Heart right ventricle (tissue), 16 donors: ENCODE results near the gene C1orf185. TPM values are rescaled to one million over a fixed set of nuclear protein-coding genes. Genes with fewer than 3 reads are reported as not detected.

Experiments
- ATAC-seq, 8 donors: fragments of 200-7000 bp; cut with Tn5 transposase; one replicate each; pipeline ENCODE4 v1.9.1; 2020; ENCODE audit warnings: mild to moderate bottlenecking in 8 of 8, moderate library complexity in 8 of 8, moderate number of reproducible peaks in 1 of 8
- DNase-seq, 2 donors: peaks; one replicate each; pipeline ENCODE4 v3.0.0-alpha.2; 2020
- H3K27ac ChIP-seq, 10 donors: fragments of 200-600 bp; sonication (generic) in 2 of 10; one replicate each; pipeline versions ENCODE4 v1.5.0 to v1.8.0; 2020 to 2022; ENCODE audit warnings: mild to moderate bottlenecking in 3 of 10
- H3K27me3 ChIP-seq, 7 donors: fragments of 200-600 bp; one replicate each; pipeline ENCODE4 v1.8.0; 2021 to 2022; ENCODE audit warnings: mild to moderate bottlenecking in 2 of 7
- H3K36me3 ChIP-seq, 9 donors: fragments of 200-600 bp; sonication (generic) in 1 of 9; one replicate each; pipeline versions ENCODE4 v1.5.0 to v1.8.0; 2020 to 2022; ENCODE audit warnings: mild to moderate bottlenecking in 2 of 9
- H3K4me1 ChIP-seq, 9 donors: fragments of 200-600 bp; sonication (generic) in 1 of 9; one replicate each; pipeline versions ENCODE4 v1.5.0 to v1.8.0; 2020 to 2022; ENCODE audit warnings: mild to moderate bottlenecking in 4 of 9
- H3K4me3 ChIP-seq, 10 donors: fragments of 200-600 bp; sonication (generic) in 2 of 10; one replicate each; pipeline versions ENCODE4 v1.5.0 to v1.8.0; 2020 to 2022; ENCODE audit warnings: mild to moderate bottlenecking in 7 of 10, moderate library complexity in 2 of 10
- H3K9me3 ChIP-seq, 11 donors: fragments of 200-600 bp in 10 of 11; sonication (generic) in 2 of 11; one replicate each; pipeline versions ENCODE4 v1.5.0 to v1.8.0; 2013 to 2022; ENCODE audit warnings: mild to moderate bottlenecking in 2 of 11, control low read depth in 1 of 11, moderate library complexity in 1 of 11
- CTCF ChIP-seq, 9 donors: fragments of 200-600 bp; sonication (generic) in 2 of 9; IDR thresholded peaks; one replicate each; pipeline versions ENCODE4 v1.5.0 to v1.8.0; 2021 to 2022; ENCODE audit warnings: antibody characterized with exemption in 9 of 9, mild to moderate bottlenecking in 5 of 9, moderate library complexity in 1 of 9
- WGBS, 2 donors: extraction: QIAGEN DNeasy Blood & Tissue Kit; methylation state at CpG; one replicate each; pipeline ENCODE4 v1.1.7; 2013; ENCODE audit warnings: inconsistent platforms in 1 of 2; 5-methylcytosine and 5-hydroxymethylcytosine counted together
- intact Hi-C, 10 donors: fragments of 100-400 bp; cut with DNase I; formaldehyde crosslinking; loops; one replicate each; pipeline versions ENCODE4 v1.11.1 to v1.14.2; 2022
- long read RNA-seq, 3 donors: library from polyadenylated mRNA; unstranded; transcript quantifications; one replicate each; pipeline ENCODE4 v2.0.0, GENCODE V29; 2020 to 2021
- polyA plus RNA-seq, 2 donors: library from polyadenylated mRNA; stranded (reverse); fragments of 200-250 nt; gene quantifications; one replicate each; pipeline ENCODE4 v1.2.3, GENCODE V29; 2013
- total RNA-seq, 10 donors: library from RNA; stranded (reverse); fragmentation: NEBNext Ultra II Directional in 3 of 10; extraction: Animal tissue kit (Norgen Biotek cat#: 25700) in 3 of 10; gene quantifications; one replicate each; pipeline versions ENCODE4 v1.2.1 to v1.2.4, GENCODE V29; 2021 to 2023
- donor health status: Arrhythmogenic right ventricular cardiomyopathy.
- donor health status: ischemic (EF 13 %, LVEDD 7.1; RV severe dilation, severe dysfunction).
- donor health status: healthy with polysubstance abuse.
- donor health status: DM: no; HTN: yes; CAD: no.
- donor health status: DM: no; HTN: no; CAD: no.
- donor health status: ischemic (EF 25% LVEDD 6.9; RV normal size, moderate dysfunction).
- donor health status: ischemic (EF 25% LVEDD 5.7; RV mildly dilated, moderate dysfunction).
- donor health status: healthy.
- donor health status: DM: yes; HTN: yes; CAD: no.
- donor health status: Ischemic cardiomyopathy.
- donor health status: ischemic (EF 35%, LVEDD 5.7; RV mildly dilated, moderate dysfunction).
- donor health status: nonischemic (EF 11% LVEDD 7.7; RV severe dilation, severe dysfunction).
- donor health status: DM: yes; HTN: yes; CAD: no.
- donor health status: PGD.
- donor health status: ischemic (EF 29% LVEDD 5.4; RV normal size, mild dysfunction).
- donor health status: nonischemic (EF 23%, LVEDD 6.1; RV moderate dilation, normal function).

Gene C1orf185
- not detected for total RNA-seq
- not detected for polyA plus RNA-seq
- long read RNA-seq, donor 1: 0 reads
- long read RNA-seq, donor 2: 0 reads
- long read RNA-seq, donor 3: 0 reads

- no peak for TF ChIP-seq CTCF (IDR thresholded peaks at IDR 0.05)
- no peak for ATAC-seq
- 50 to 63% methylated on average over 4 of the region's 4 CpGs for WGBS, 2 donors
- H3K27me3 ChIP-seq: no peaks in the 10 kb centered on the region
- no peaks in the 10 kb centered on the region for H3K9me3 ChIP-seq
- no peak for DNase-seq
- no peaks in the 10 kb centered on the region for H3K36me3 ChIP-seq
- no peaks in the 10 kb centered on the region for H3K4me1 ChIP-seq
- intact Hi-C loops: no loop called here
- no peak within 1 kb of the TSS for H3K27ac ChIP-seq
- no peak within 1 kb of the TSS for H3K4me3 ChIP-seq
Measured at GRCh38 chr1:51101976-51102375, at the start of gene C1orf185. Gene C1orf185, plus strand, starts transcription at chr1:51102228. Its CDS starts 6 bp downstream, at chr1:51102234.

- Histone ChIP-seq H3K27ac (no peak overlapping the region), H3K9me3 (peaks cover 0 to 54% (median 8%) of the 10 kb centered on the region in 11 donors), H3K4me3 (no peak overlapping the region), H3K27me3 (no peaks in the 10 kb centered on the region), H3K36me3 (peaks cover 0 to 3% (median 0%) of the 10 kb centered on the region in 9 donors), H3K4me1 (no peaks in the 10 kb centered on the region)
- WGBS, 2 donors: 81 to 85% methylated on average over 5 of the region's 5 CpGs
- intact Hi-C loops: no loop called here
- no peak for ATAC-seq
- peak in 2 of 9 donors; percentile 18 to 24 for TF ChIP-seq CTCF (IDR thresholded peaks at IDR 0.05)
- no peak for DNase-seq
Measured at GRCh38 chr1:51058858-51059257, 43.2 kb upstream of the C1orf185 start.

DNA sequence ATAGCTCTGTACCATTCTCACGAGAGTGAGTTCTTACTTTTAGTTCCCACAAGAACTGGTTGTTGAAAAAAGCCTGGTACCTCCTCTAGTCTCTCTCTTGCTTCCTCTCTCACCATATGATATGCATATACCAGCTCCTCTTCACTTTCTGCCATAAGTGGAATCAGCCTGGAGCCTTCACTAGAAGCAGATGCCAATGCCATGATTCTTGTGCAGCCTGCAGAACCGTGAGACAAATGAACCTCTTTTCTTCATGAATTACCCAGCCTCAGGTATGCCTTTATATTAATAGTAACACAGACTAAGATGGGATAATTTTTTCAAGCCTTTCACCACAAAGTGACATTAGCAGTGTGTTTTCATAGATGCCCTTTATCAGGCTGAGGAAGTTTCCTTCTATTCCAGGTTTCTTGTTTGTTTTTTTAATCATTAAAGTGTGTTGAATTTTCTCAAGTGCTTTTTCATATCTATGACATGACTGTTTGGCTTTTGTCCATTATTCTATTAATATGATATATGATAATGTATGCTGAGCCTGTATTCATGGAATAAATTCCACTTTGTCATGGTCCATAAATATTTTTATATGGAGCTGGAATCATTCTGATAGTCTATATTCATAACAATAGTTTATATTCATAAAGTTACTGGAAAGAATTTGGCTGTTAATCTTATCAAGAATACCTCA lies 40.7 kb upstream of the C1orf185 start:
- Histone ChIP-seq H3K4me3 (no peak overlapping the region), H3K27me3 (no peaks in the 10 kb centered on the region), H3K9me3 (peaks cover 0 to 45% (median 8%) of the 10 kb centered on the region in 11 donors), H3K4me1 (no peaks in the 10 kb centered on the region), H3K36me3 (peaks cover 0 to 3% (median 0%) of the 10 kb centered on the region in 9 donors), H3K27ac (no peak overlapping the region)
- no peak for ATAC-seq
- intact Hi-C loops: no loop called here
- 53 to 74% methylated on average over 2 of the region's 2 CpGs for WGBS, 2 donors
- no peak for DNase-seq
- TF ChIP-seq CTCF (IDR thresholded peaks at IDR 0.05): no peak

DNA sequence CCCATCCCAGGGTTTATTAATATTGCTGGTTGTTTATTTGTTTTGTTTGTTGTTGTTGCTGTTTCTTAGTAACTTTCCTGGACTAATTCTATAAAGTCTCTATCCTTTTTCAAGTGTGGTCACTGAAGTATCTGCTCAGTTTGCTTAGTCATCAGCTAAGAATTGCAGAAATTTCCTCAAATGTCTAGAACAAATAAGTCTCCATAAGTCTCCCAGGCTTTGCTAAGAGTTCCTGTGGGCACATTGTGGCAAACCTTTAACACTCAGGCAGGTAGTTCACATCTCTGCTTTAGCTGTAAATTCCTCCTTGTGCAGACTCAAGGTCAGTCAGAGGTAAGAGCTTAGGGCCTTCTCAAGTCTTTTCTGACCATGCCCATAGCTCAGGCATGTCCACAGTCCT lies 38.9 kb upstream of the C1orf185 start:
- DNase-seq (no peak), ATAC-seq (no peak)
- no peak overlapping the region for H3K4me3 ChIP-seq
- no peaks in the 10 kb centered on the region for H3K4me1 ChIP-seq
- H3K36me3 ChIP-seq: peaks cover 0 to 3% (median 0%) of the 10 kb centered on the region in 9 donors
- H3K27me3 ChIP-seq: no peaks in the 10 kb centered on the region
- H3K9me3 ChIP-seq: peaks cover 0 to 27% (median 0%) of the 10 kb centered on the region in 11 donors
- no peak overlapping the region for H3K27ac ChIP-seq
- no peak for TF ChIP-seq CTCF (IDR thresholded peaks at IDR 0.05)
- intact Hi-C loops: no loop called here
